ENCODE data around the gene TIMM44. TPM values are rescaled to one million over a fixed set of nuclear protein-coding genes. Genes with fewer than 3 reads are reported as not detected.

The TIMM44 gene
- polyA plus RNA-seq, 3 donors = 9.5 to 33.2 (median 10.4) TPM

DNA sequence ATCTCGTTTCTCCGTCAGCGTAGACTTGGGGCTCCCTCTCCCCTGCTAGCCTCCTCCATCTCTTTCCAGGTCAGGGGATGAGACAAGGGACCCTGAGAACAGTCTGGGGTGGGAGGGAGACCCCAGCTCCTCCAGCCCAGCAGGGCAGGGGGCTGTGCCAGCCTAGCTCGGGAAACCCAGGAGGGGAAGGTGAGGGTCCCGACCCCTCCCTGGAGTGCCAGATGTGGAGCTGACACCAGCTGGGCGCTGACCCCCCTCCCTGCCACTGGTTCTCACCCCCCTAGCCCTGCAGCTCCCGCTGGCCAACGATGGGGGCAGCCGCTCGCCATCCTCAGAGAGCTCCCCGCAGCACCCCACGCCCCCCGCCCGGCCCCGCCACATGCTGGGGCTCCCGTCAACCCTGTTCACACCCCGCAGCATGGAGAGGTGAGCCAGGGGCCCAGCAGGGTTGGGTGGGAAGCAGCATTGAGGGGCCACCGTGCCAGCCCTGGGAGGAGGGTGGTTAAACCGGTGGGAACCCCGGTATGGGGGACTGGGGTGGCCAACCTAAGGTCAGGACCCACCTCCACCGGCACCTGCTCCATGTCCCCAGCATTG, 33.9 kb downstream of the TIMM44 start:
- no peaks in the 10 kb centered on the region for H3K9me3 Mint-ChIP-seq
- peaks cover 38 to 67% of the 10 kb centered on the region in 2 donors for H3K36me3 Mint-ChIP-seq
- H3K4me3 Mint-ChIP-seq = no peak overlapping the region
- Histone ChIP-seq H3K4me1 (ENCODE audit: control insufficient read depth in 1 of 2, insufficient read depth in 2 of 2, low read length in 2 of 2) (peaks cover 7 to 9% of the 10 kb centered on the region in 2 donors), H2AFZ (ENCODE audit: insufficient read depth, low read depth, low read length, poor library complexity, severe bottlenecking) (no peak overlapping the region), H3K79me2 (ENCODE audit: insufficient read depth, low read length) (peaks cover 33% of the 10 kb centered on the region), H3K4me3 (replicated peaks in 1 of 3; ENCODE audit: low read depth in 2 of 3, low read length in 3 of 3) (no peak overlapping the region), H3K36me3 (replicated peaks in 1 of 2; ENCODE audit: control insufficient read depth in 1 of 2, insufficient read depth in 2 of 2, low read length in 2 of 2) (peaks cover 48 to 55% of the 10 kb centered on the region in 2 donors), H3K9ac (ENCODE audit: insufficient read depth, low read length, poor library complexity, severe bottlenecking) (no peak overlapping the region), H3K27ac (ENCODE audit: low read depth in 1 of 2, low read length in 2 of 2) (no peak overlapping the region), H4K20me1 (ENCODE audit: insufficient read depth, low read length) (peaks cover 91% of the 10 kb centered on the region), H3K9me3 (replicated peaks in 1 of 2; ENCODE audit: control insufficient read depth in 1 of 2, insufficient read depth in 1 of 2, low read length in 2 of 2) (no peaks in the 10 kb centered on the region), H3K4me2 (replicated peaks; ENCODE audit: extremely low read depth, low read length, poor library complexity, severe bottlenecking) (no peak overlapping the region), H3K27me3 (ENCODE audit: control insufficient read depth in 2 of 2, insufficient read depth in 2 of 2, low read length in 2 of 2) (peaks cover 0 to 2% of the 10 kb centered on the region in 2 donors)
- H3K27me3 Mint-ChIP-seq (ENCODE audit: low read depth in 3 of 3) = peaks cover 6 to 10% (median 8%) of the 10 kb centered on the region in 3 donors
- H3K4me1 Mint-ChIP-seq = peaks cover 10% of the 10 kb centered on the region
- no peak overlapping the region for H3K27ac Mint-ChIP-seq
- intact Hi-C loops (cut with micrococcal nuclease) = loop anchor here in 1 of 2 donors (10.0 kb wide), 1 partner anchor 275 kb away; the partner anchor contains the start of genes PCP2 and STXBP2
- TF ChIP-seq CTCF (IDR thresholded peaks at IDR 0.05) = no peak
- 95% methylated on average over 14 of the region's 21 CpGs for WGBS (ENCODE audit: insufficient coverage)
- DNase-seq = no peak

DNA sequence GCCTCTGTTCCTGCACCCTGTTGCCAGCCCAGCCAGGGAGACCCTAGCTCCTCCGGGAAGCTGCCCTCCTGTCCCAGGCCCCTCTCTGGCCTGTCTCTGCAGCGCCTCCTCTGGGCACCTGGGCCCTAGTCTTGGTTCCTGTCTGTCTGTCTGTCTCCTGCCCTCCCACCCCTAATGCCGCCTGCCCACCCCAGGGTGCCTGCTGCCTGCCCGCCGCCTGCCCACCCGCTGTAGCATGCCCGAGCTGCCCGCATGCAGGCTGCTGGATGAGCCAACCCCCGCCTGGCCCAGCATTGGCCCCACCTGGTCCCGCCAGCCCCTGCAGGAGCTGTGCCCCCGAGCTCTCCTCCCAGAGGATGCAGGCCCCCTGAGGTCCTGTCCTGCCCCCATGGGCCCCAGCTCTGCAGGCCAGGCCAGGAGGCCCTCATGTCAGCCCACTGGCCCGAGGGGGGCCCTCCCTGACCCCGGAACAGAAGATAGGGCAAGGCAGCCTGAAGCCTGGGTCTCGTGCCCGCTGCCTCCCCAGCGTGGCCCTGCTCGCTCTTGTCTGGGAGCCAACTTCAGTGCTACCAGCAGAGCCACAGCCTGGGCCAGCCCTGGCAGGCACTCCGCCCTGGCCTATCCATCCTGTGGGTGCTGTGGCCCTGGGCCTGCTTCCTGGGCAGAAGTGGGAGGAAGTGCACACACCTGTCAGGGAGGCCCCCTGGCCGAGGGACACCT, 34.6 kb downstream of the TIMM44 start:
- Histone ChIP-seq H3K9ac (ENCODE audit: insufficient read depth, low read length, poor library complexity, severe bottlenecking) (no peak overlapping the region), H3K27ac (ENCODE audit: low read depth in 1 of 2, low read length in 2 of 2) (no peak overlapping the region), H4K20me1 (ENCODE audit: insufficient read depth, low read length) (peaks cover 90% of the 10 kb centered on the region), H3K4me2 (replicated peaks; ENCODE audit: extremely low read depth, low read length, poor library complexity, severe bottlenecking) (no peak overlapping the region), H3K27me3 (ENCODE audit: control insufficient read depth in 2 of 2, insufficient read depth in 2 of 2, low read length in 2 of 2) (no peaks in the 10 kb centered on the region), H3K4me3 (replicated peaks in 1 of 3; ENCODE audit: low read depth in 2 of 3, low read length in 3 of 3) (no peak overlapping the region), H3K4me1 (ENCODE audit: control insufficient read depth in 1 of 2, insufficient read depth in 2 of 2, low read length in 2 of 2) (peaks cover 10 to 14% of the 10 kb centered on the region in 2 donors), H2AFZ (ENCODE audit: insufficient read depth, low read depth, low read length, poor library complexity, severe bottlenecking) (no peak overlapping the region), H3K36me3 (replicated peaks in 1 of 2; ENCODE audit: control insufficient read depth in 1 of 2, insufficient read depth in 2 of 2, low read length in 2 of 2) (peaks cover 48 to 55% of the 10 kb centered on the region in 2 donors), H3K79me2 (ENCODE audit: insufficient read depth, low read length) (peaks cover 39% of the 10 kb centered on the region), H3K9me3 (replicated peaks in 1 of 2; ENCODE audit: control insufficient read depth in 1 of 2, insufficient read depth in 1 of 2, low read length in 2 of 2) (no peaks in the 10 kb centered on the region)
- no peak for DNase-seq
- TF ChIP-seq CTCF (IDR thresholded peaks at IDR 0.05) = no peak
- H3K4me1 Mint-ChIP-seq = peaks cover 12% of the 10 kb centered on the region
- 93% methylated on average over 17 of the region's 19 CpGs for WGBS (ENCODE audit: insufficient coverage)
- no peak overlapping the region for H3K4me3 Mint-ChIP-seq
- no peak overlapping the region for H3K27ac Mint-ChIP-seq
- no peaks in the 10 kb centered on the region for H3K9me3 Mint-ChIP-seq
- H3K27me3 Mint-ChIP-seq (ENCODE audit: low read depth in 3 of 3) = peaks cover 2 to 5% (median 4%) of the 10 kb centered on the region in 3 donors
- peaks cover 38 to 67% of the 10 kb centered on the region in 2 donors for H3K36me3 Mint-ChIP-seq
- intact Hi-C loops (cut with micrococcal nuclease) = loop anchor here in 1 of 2 donors (10.0 kb wide), 1 partner anchor 274 kb away; the partner anchor contains the start of genes PCP2 and STXBP2

All from CD14-positive monocyte (primary cell).